ENCODE measurements around the gene HRH3.

DNA sequence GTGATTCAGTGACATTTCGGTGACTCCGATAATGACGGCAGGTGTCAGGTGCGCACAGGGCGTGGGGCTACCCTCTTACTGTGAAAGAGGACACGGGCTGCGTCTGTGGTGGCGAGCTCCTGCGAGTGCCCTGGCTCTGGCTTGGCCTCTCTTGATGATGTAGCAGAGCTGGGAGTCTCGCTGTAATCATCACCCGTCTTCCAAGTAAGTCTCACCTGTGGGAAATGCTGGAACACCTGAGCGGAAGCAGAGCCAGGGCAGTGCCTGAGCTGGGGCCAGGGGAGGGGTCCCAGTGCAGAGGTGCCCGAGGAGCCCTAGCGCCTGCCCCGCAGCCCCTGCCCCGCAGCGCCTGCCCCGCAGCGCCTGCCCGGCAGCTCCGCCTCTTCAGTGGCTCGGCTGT is 23.0 kb upstream of the HRH3 start:
- TF ChIP-seq, protein P1, sequence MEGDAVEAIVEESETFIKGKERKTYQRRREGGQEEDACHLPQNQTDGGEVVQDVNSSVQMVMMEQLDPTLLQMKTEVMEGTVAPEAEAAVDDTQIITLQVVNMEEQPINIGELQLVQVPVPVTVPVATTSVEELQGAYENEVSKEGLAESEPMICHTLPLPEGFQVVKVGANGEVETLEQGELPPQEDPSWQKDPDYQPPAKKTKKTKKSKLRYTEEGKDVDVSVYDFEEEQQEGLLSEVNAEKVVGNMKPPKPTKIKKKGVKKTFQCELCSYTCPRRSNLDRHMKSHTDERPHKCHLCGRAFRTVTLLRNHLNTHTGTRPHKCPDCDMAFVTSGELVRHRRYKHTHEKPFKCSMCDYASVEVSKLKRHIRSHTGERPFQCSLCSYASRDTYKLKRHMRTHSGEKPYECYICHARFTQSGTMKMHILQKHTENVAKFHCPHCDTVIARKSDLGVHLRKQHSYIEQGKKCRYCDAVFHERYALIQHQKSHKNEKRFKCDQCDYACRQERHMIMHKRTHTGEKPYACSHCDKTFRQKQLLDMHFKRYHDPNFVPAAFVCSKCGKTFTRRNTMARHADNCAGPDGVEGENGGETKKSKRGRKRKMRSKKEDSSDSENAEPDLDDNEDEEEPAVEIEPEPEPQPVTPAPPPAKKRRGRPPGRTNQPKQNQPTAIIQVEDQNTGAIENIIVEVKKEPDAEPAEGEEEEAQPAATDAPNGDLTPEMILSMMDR (IDR thresholded peaks at IDR 0.05): no peak
- no peak for TF ChIP-seq EP300 (IDR thresholded peaks at IDR 0.05)
